K562 (cell line): ENCODE data around the gene TSPAN18.

Experiments
- CTCF ChIP-seq, 3 experiments: IDR thresholded peaks in 2 of 3; conservative IDR thresholded peaks in 1 of 3; 2 replicates each; pipeline ENCODE4 v1.5.1; 2011 to 2012; ENCODE audit warnings: low read length in 3 of 3, mild to moderate bottlenecking in 3 of 3, control low read depth in 2 of 3, improper control_type of control experiment in 1 of 3, inconsistent platforms in 1 of 3, low read depth in 1 of 3, mixed read lengths in 1 of 3, moderate library complexity in 1 of 3; ENCODE audit not compliant: insufficient read depth in 2 of 3
- EZH2 ChIP-seq: IDR thresholded peaks from 2 replicates; pipeline ENCODE4 v1.6.1; 2012; ENCODE audit warnings: low read depth, mild to moderate bottlenecking, inconsistent platforms, low read length, borderline replicate concordance
- HDAC2 ChIP-seq: fragments of 450-650 bp; IDR thresholded peaks from 2 replicates; pipeline ENCODE4 v1.6.1; 2016; ENCODE audit warnings: mild to moderate bottlenecking
- HDAC6 ChIP-seq: IDR thresholded peaks from 2 replicates; pipeline ENCODE4 v1.6.1; 2012; ENCODE audit warnings: low read depth, mild to moderate bottlenecking, control low read depth, inconsistent platforms, low read length, moderate library complexity
- NCOA4 ChIP-seq: fragments of 450-650 bp; IDR thresholded peaks from 2 replicates; pipeline ENCODE4 v1.6.1; 2018; ENCODE audit warnings: mild to moderate bottlenecking; ENCODE audit not compliant: partially characterized antibody
- NFRKB ChIP-seq: fragments of 450-650 bp; IDR thresholded peaks from 2 replicates; pipeline ENCODE4 v1.6.1; 2016; ENCODE audit warnings: low read depth
- NFYB ChIP-seq: IDR thresholded peaks from 2 replicates; pipeline ENCODE4 v1.6.1; 2011; ENCODE audit warnings: mild to moderate bottlenecking, moderate library complexity; ENCODE audit not compliant: insufficient read length; ENCODE audit errors: extremely low read depth

GRCh38 chr11:44727114-44727372 is 281 bp downstream of the TSPAN18 start:
- no peak for TF ChIP-seq HDAC2
- TF ChIP-seq CTCF (IDR thresholded peaks at IDR 0.05 in 2 of 3, conservative IDR thresholded peaks at IDR 0.05 in 1 of 3; ENCODE audit: insufficient read depth in 2 of 3, low read depth in 1 of 3, low read length in 3 of 3) = no peak
- TF ChIP-seq HDAC6 = no peak
- no peak for TF ChIP-seq EZH2
- no peak for TF ChIP-seq NFYB
- no peak for TF ChIP-seq NCOA4
- no peak for TF ChIP-seq NFRKB
